Measurements from ENCODE around the gene KDM5C.
A peak's percentile ranks its signal among the peaks of the same experiment; 100 is the strongest.

KDM5C gene

GRCh38 chrX:53253293-53254020 lies 28.4 kb upstream of the KDM5C start:
- TF ChIP-seq, protein P1, sequence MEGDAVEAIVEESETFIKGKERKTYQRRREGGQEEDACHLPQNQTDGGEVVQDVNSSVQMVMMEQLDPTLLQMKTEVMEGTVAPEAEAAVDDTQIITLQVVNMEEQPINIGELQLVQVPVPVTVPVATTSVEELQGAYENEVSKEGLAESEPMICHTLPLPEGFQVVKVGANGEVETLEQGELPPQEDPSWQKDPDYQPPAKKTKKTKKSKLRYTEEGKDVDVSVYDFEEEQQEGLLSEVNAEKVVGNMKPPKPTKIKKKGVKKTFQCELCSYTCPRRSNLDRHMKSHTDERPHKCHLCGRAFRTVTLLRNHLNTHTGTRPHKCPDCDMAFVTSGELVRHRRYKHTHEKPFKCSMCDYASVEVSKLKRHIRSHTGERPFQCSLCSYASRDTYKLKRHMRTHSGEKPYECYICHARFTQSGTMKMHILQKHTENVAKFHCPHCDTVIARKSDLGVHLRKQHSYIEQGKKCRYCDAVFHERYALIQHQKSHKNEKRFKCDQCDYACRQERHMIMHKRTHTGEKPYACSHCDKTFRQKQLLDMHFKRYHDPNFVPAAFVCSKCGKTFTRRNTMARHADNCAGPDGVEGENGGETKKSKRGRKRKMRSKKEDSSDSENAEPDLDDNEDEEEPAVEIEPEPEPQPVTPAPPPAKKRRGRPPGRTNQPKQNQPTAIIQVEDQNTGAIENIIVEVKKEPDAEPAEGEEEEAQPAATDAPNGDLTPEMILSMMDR (IDR thresholded peaks at IDR 0.05; ENCODE audit: poor library complexity, severe bottlenecking): no peak
- Histone ChIP-seq H3K9me3 (ENCODE audit: severe bottlenecking) (no peaks in the 10 kb centered on the region), H3K4me3 (ENCODE audit: severe bottlenecking) (no peak overlapping the region), H3K36me3 (ENCODE audit: low read depth) (no peaks in the 10 kb centered on the region), H3K27me3 (ENCODE audit: insufficient read depth, poor library complexity, severe bottlenecking) (no peaks in the 10 kb centered on the region), H3K27ac (ENCODE audit: poor library complexity, severe bottlenecking) (no peak overlapping the region), H3K4me1 (ENCODE audit: insufficient read depth, poor library complexity, severe bottlenecking) (no peaks in the 10 kb centered on the region)
- DNase-seq (ENCODE audit: low spot score): no peak
- ATAC-seq (ENCODE audit: low read depth): no peak

DNA sequence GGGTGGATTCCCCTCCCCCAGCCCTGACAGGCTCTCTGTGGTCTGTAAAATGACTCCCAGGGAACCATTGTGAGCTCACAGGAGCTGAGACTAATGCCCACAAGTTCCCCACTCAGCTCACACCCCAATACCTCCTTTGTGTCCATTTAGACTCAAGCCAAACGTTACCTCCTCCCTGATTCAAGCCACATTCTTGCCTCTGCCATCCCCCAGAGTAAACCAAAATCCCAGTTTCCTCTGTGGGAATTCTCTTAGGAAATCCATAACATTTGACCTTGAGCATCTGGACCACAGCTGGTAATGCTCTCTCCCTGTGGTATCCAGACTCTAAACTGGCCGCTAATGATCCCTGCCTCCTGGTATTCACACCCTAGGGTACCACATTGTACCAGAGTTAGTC lies 26.3 kb upstream of the KDM5C start:
- Histone ChIP-seq H3K9me3 (ENCODE audit: severe bottlenecking) (no peaks in the 10 kb centered on the region), H3K4me1 (ENCODE audit: insufficient read depth, poor library complexity, severe bottlenecking) (no peaks in the 10 kb centered on the region), H3K36me3 (ENCODE audit: low read depth) (no peaks in the 10 kb centered on the region), H3K27ac (ENCODE audit: poor library complexity, severe bottlenecking) (no peak overlapping the region), H3K4me3 (ENCODE audit: severe bottlenecking) (no peak overlapping the region), H3K27me3 (ENCODE audit: insufficient read depth, poor library complexity, severe bottlenecking) (no peaks in the 10 kb centered on the region)
- DNase-seq (ENCODE audit: low spot score): no peak
- TF ChIP-seq, protein P1 (IDR thresholded peaks at IDR 0.05; ENCODE audit: poor library complexity, severe bottlenecking): no peak
- no peak for ATAC-seq (ENCODE audit: low read depth)

DNA sequence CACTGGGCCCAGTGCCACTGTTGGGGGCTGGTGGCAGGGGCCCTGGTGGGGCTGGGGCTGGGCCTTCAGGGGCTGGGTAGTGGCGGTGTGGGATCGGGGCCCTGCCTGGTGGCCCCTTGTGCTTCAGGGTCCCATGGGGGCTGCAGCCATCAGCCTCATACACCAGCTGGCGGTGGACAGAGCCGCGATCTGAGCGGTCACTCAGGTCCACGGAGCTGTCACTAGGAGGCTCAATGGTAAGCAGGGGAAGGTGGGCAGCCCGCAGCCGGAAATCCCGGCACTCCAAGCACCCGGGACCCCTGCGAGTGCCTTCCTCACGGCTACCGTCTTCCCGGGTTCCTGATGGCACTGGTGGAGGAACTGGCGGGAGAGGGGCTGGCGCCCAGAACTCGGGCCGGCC lies 25.5 kb upstream of the KDM5C start:
- DNase-seq (ENCODE audit: low spot score): no peak
- Histone ChIP-seq H3K4me1 (ENCODE audit: insufficient read depth, poor library complexity, severe bottlenecking) (no peaks in the 10 kb centered on the region), H3K4me3 (ENCODE audit: severe bottlenecking) (no peak overlapping the region), H3K27me3 (ENCODE audit: insufficient read depth, poor library complexity, severe bottlenecking) (no peaks in the 10 kb centered on the region), H3K27ac (ENCODE audit: poor library complexity, severe bottlenecking) (no peak overlapping the region), H3K36me3 (ENCODE audit: low read depth) (no peaks in the 10 kb centered on the region), H3K9me3 (ENCODE audit: severe bottlenecking) (no peaks in the 10 kb centered on the region)
- TF ChIP-seq, protein P1 (IDR thresholded peaks at IDR 0.05; ENCODE audit: poor library complexity, severe bottlenecking): no peak
- no peak for ATAC-seq (ENCODE audit: low read depth)

DNA sequence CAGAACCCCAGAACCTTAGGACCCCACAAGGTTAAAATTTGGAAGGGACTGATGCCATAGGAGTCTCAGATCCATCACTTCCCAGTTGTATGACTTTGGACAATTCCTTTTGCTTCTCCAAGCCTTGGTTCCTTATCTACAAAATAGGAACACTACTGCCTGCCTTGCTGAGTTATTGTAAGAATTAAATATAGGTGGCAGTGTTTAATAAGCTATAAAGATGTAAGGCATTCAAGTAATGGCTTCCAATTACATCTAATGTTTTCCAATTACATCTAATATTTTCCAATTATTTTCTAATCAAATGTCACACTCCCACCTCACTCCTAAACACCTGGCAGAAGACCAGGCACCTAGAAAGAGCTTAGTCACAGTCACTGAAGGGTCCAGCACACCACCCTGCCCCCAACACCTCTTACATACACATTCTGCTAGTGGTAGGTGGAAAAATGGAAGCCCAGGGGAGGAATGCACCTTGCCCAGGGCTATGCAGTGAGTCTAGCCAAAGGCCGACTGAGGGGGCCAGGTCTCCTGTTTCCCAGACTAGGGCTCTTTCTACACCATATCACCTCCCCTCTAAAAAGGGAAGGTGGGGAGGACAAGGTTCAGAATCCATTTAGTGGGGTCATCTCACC lies 24.5 kb upstream of the KDM5C start:
- DNase-seq (ENCODE audit: low spot score) (no peak), ATAC-seq (ENCODE audit: low read depth) (no peak; the same call in 2 of the 3 replicates)
- Histone ChIP-seq H3K27ac (ENCODE audit: poor library complexity, severe bottlenecking) (no peak overlapping the region), H3K27me3 (ENCODE audit: insufficient read depth, poor library complexity, severe bottlenecking) (no peaks in the 10 kb centered on the region), H3K4me1 (ENCODE audit: insufficient read depth, poor library complexity, severe bottlenecking) (no peaks in the 10 kb centered on the region), H3K9me3 (ENCODE audit: severe bottlenecking) (no peaks in the 10 kb centered on the region), H3K4me3 (ENCODE audit: severe bottlenecking) (no peak overlapping the region), H3K36me3 (ENCODE audit: low read depth) (no peaks in the 10 kb centered on the region)
- TF ChIP-seq, protein P1 (IDR thresholded peaks at IDR 0.05; ENCODE audit: poor library complexity, severe bottlenecking): peak; percentile 30

DNA sequence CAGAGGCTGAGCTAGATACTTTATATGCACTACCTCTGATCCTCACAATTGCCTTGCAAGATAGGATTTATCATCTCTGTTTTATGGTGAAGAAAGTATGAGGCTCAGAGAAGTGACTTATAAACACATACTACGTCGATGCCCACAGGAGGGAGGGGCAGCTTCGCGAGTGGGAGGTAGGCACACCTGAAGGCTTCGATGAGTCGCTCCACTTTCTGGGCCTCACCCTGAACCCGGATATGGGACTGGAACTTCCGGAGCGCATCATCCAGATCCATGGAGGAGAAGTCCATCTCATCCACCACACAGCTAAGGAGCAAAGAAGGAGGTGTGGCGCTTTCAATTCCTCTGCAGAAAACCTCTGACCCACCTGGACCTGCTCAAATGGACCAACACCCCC lies 22.9 kb upstream of the KDM5C start:
- Histone ChIP-seq H3K4me3 (ENCODE audit: severe bottlenecking) (no peak overlapping the region), H3K27ac (ENCODE audit: poor library complexity, severe bottlenecking) (no peak overlapping the region)
- no peak for DNase-seq (ENCODE audit: low spot score)

More for the DNA sequence above, 22.9 kb upstream of the KDM5C start:
- TF ChIP-seq, protein P1 (IDR thresholded peaks at IDR 0.05; ENCODE audit: poor library complexity, severe bottlenecking): no peak
- no peak for ATAC-seq (ENCODE audit: low read depth)
- no peaks in the 10 kb centered on the region for H3K4me1 ChIP-seq (ENCODE audit: insufficient read depth, poor library complexity, severe bottlenecking)
- no peaks in the 10 kb centered on the region for H3K9me3 ChIP-seq (ENCODE audit: severe bottlenecking)
- H3K36me3 ChIP-seq (ENCODE audit: low read depth): no peaks in the 10 kb centered on the region
- no peaks in the 10 kb centered on the region for H3K27me3 ChIP-seq (ENCODE audit: insufficient read depth, poor library complexity, severe bottlenecking)
